Bone marrow (tissue), 2 donors: Measurements from ENCODE around the gene DLAT.
"Not testable (repeated sequence)": the region's sequence is repeated elsewhere in the genome, so short reads cannot be mapped to it uniquely, and the experiment has no call there.

Experiments used
- DNase-seq, 2 donors: peaks; one replicate each; lab custom pipeline; 2025; lab: John Stamatoyannopoulos, UW

The DLAT gene

DNA sequence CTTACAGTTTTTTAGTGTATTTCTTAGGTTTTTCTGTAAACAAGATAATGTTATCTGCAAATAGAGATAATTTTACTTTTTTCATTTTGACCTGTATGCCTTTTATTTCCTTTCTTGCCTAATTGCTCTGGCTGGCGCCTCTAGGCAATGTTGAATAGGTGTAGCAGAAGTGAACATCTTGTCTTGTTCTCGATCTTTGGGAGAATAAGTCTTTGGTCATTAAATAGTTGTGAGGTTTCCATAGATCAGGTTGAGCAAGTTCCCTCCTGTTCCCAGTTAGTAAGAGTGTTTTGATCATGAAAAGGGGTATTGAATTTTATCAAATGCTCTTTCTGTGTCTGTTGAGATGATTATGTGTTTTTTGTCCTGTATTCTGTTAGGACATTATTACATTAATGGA lies 24.6 kb downstream of the DLAT start:
- no peak for DNase-seq

DNA sequence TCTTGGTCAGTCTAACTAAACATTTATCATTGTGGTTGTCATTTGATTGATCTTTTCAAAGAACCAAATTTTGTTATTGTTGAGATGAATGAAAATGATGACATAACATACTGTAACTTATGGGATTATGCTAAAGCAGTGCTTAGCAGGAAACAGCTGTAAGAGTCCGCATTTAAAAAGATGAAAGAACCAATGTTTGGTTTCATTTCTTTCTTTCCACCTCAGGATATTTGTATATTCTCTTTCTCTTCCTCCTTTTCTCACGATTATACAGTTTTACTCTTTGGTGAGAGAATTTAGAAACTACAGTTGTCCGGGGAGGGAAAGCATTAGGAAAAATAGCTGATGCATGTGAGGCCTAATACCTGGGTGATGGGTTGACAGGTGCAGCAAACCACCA lies 25.5 kb downstream of the DLAT start:
- no peak for DNase-seq

DNA sequence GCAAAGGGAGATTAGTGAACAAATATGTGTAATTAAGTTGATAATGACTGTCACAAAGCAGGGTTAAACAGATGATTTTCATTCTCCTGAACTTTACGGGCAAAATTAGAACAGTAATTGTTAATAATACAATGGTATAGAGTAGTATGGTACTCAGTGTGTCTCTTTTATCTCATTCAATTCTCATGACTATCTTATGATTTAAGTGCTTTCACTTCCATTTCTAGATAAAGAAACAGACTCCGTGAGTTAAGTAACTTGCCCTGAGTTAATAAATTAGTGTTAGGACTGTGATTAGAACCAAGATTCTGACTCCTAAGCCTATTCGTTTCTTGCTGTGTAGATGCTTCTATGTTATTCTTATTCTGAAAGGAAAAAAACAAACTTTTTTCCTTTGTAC lies 26.6 kb downstream of the DLAT start:
- DNase-seq = no peak

DNA sequence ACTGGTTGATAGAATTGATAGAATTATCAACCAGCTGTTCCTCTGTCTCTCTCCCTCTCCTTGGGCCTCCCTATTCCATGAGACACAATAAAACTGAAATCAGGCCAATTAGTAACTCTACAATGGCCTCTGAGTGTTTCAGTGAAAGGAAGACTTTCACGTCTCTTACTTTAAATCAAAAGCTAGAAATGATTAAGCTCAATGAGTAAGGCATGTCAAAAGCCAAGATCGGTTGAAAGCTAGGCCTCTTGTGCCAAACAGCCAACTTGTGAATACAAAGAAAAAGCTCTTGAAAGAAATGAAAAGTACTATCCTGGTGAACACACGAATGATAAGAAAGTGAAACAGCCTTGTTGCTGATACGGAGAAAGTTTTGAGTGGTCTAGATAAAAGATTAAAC lies 32.0 kb downstream of the DLAT start:
- no peak for DNase-seq

DNA sequence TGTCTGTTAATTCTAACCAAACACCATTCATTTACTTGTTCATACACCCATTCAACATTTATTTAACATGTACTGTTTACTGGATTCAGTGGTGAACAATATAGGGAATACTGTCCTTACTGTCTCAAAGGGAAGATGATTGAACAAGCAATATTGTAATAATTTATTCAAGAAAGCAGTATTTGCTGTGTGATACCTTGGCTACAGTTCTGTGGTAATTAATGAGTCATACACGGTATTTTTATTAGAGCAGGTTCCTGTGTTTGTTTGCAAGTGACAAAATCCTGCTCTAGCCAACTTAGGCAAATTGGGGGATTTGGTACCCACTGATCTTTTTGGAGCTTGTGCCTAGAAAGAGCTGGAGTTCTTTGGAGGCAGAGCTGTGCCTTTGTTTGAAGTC lies 32.9 kb downstream of the DLAT start:
- no peak for DNase-seq

DNA sequence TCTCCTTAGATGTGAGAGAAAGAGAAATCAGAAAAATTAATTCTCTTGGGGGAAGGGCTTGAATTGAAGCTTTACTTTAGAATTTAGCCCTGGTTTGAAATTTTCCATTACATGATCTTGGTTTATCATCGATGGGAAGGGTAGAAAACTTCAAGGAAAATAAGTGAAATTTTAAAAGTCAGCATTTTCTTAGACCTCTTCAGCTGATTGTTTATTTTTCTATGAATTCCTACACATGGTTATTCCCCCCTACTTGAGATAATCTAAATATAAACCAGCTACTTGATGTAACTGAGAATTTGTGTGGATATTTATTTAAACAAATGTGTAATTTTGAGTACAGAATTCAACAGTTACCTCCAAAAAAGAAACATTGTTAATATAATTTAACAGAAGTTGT lies 37.7 kb downstream of the DLAT start:
- no peak for DNase-seq

DNA sequence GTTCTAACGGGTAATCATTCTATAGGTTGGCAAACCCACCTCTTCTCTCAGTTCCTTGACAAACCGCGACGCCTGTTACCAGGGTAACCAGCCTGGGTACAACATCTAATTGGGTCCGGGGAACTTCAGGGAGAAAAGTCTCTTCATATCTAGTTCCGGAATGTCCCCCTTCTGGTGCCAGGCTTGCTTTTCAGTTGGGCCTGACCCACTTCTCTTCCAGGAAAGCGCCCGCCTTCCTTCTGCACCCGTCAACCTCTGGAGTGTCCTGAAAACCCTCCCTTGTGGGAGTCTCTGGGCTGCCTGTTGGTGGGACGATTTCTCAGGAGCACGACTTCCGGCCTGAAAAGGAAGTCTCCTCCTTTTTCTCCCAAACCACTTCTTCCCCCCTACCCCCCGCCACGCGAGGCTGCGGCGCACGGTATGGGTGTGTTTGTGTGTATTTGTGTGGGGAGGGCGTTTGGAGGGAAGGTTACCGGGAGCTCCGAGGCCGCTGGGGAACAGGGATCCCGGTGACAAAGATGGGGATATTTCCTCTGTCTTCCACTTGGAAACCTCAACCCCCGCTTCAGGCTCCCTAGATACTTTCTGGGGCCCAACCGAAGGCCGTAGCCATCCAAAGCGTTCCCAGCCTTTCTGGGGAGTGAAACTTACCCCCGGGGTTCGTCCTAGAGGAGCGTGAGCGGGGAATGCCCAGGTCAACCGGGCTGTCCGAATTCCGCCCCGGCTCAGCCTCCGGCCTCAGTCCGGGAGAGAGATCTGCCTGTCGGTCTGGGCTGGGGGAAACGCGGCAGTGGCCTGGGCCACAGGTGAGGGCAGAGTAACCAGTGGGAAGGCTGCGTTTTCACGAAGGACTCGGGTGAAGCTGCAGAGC lies 49.0 kb downstream of the DLAT start, which contains the start of the genes NKAPD1 and PIH1D2:
TSS of gene NKAPD1 (plus strand) at position 359 of the 871 bp plus-strand sequence. CDS start 1,276 bp downstream, outside the sequence.
TSS of gene PIH1D2 (minus strand) at position 77 of the 871 bp plus-strand sequence. CDS start 843 bp downstream, outside the sequence.
- peak; percentile 65 to 68 for DNase-seq

DNA sequence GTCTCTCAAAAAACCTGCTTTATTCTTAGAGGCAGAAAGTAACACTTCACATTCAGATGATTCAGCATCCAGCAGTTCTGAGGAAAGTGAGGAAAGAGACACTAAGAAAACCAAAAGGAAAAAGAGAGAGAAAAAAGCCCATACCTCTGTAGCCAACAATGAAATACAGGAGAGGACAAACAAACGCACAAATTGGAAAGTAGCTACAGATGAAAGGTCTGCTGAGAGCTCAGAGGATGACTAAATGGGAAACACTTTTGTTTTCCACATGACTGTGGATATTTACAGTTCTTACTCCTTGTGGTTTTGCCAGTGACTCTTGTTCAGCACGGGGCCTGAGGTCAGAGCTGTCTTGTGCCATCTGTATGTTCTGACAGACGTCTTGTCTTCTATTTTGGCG lies 57.5 kb downstream of the DLAT start:
- DNase-seq = no peak

DNA sequence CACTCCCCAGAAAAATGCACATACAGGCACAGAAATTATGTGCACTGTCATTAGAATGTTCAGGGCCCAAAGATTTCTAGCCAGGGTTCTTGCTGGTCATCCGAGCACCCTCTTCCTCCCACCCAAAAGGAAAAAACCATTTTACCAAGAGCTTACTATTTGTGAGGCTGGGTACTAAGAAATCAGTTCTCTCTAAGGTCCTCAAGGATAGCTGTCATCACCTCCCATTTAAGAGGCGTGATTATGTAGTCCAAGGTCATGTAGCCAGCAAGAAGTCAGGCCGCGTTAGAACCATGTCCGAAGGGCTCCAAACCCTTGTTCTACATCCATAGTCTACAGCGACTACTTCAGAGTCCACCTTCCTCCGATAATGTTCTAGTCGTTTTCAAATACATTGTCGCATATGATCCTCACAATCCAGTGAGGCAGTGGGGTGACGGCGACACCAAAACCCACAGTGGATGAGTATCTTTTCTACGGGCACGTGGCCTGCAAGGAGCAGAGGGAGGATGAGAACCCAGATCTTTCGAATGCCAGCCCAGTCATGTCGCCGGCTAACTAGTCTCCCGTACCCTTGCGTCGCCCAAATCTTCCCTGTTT lies 60.7 kb downstream of the DLAT start:
- DNase-seq = peak in 1 of 2 donors; percentile 17

DNA sequence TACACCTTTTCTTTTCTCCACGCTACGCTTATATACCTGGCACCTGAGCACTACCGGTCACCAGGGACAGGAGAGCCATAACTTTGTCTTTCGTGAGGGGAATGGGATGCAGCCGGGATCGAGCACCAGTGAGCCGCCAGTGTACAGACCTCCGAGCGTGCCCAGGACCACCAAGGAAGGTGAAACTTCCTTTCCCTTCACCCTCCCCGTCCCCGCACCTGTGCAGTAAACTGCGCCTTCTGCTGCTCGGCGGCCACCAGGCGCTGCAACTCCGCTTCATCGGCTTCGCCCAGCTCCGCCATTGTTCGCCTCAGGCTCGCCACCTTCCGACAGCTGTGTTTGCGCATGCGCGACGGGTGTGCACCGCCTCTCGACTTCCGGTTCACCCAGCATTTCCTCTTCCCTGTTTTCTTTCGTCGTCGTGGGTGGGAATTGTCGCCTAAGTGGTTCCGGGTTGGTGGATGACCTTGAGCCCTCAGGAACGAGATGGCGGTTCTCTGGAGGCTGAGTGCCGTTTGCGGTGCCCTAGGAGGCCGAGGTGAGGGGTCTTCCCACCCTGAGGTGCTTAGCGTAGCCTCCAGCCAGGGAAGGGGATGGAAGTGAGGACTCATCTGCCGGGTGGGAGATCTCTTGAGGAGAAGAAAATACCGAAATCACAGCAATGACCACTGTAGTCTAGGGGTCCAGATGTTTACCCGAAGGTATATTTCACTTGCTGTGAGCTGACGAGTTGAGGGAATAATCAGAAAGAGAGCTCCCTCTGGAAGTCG lies 61.4 kb downstream of the DLAT start, which contains the start of the genes SDHD and TIMM8B:
TSS of gene SDHD (plus strand) at position 452 of the 770 bp plus-strand sequence. CDS start at position 487, 35 bp downstream.
TSS of gene TIMM8B (minus strand) at position 335 of the 770 bp plus-strand sequence. CDS start at position 302, 33 bp downstream.
- peak; percentile 85 to 98 for DNase-seq

DNA sequence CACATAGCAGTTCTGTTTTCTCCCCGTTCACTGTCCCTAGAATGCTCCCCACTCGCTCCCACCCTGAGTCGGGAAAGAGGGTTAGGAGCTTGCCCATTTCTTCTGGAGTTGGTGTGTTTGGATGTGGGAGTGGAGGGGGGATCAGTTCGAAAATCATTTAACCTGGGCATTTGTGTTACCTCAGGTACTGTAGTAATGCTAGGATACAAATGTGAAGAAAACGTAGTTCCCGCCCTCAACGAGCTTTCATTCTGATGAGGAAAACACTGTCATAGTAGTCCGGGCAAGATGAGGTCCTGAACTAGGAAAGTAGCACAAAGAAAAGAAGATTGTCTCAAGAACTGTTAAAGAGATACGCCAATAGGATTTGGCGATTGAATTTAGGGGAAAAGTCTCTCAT lies 62.0 kb downstream of the DLAT start:
- no peak for DNase-seq

DNA sequence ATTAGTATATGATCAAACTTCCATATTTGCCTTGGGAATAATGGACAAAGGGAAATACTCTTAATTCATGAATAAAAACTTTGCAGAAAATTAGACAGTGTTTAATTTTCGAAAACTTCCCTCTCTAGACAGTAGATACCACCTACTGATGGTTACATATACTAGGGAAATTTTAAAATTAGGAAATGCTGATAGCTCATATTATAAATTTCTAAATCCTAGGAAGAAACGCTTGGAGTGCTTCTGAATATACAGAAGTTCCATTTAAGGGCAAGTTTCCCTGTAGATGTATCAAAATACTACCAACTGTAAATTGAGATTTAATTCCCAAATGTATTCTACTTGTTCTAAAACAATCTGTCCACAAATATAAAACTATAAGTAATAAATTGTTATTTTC lies 70.1 kb downstream of the DLAT start:
- not testable (repeated sequence) for DNase-seq

DNA sequence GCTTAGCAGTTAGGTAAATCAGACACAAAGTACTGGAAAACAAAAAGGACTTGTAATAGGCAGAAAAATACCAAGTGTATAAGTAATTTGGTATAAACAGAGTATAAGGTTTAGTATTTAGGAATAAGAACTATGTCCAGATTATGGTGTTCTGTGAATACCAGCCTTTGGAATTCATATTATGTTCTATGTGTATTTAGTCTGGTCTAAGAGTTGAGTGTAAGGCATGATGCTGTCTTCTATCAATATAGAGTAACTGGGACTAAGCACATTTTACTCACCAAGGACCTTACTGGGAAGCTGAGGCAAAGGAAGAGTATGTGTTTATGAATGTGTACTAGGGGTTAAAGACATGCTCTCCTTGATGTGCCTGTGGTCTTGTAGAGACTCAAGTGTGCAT lies 71.0 kb downstream of the DLAT start:
- DNase-seq = no peak

DNA sequence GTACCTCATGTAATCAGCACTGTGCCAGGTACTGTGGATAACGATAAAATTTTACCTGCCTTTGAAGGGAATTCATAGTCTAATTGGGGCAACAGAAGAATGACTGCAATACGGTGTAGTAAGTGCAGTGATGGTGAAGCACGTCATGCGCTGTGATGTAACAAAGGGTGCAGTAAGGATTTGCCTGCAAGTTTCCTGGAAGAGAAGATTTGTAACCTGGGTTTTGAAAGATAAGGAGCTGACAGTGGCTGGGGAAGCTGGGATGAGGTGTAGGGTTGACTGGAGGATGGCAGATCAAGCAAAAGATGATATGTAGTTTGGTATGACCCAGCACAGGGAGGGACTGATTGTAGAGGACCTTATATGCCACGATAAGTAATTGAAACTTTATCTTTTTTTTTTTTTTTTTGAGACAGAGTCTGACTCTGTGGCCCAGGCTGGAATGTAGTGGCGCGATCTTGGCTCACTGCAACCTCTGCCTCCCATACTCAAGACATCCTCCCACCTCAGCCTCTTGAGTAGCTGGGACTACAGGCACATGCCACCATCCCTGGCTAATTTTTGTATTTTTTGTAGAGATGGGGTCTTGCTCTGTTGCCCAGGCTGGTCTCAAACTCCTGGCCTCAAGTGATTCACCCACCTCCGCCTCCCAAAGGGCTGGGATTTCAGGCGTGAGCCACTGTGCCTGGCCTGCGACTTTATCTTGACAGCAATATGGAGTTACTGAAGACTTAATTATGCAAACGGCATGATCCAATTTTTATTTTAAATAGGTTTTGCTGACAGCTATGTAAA lies 72.7 kb downstream of the DLAT start:
- DNase-seq = no peak

DNA sequence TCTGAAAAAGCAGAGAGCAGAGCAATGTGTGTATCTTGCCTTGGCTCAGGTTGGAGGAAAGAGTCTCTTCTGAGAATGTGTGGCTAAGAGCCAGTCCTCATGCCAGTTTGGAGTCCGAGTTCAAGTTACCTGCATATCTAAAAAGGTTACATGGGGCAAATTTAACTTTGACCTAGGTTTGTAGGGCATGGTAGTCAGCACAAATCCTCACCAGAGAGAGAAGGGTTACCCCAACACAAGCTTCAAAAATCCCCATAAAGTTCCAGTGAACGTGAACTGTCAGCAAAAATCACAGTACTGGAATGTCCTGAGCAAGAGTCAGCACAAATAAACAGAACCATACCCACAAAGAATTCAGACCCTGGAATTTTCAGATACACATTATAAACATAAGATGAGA lies 75.3 kb downstream of the DLAT start:
- DNase-seq = no peak

DNA sequence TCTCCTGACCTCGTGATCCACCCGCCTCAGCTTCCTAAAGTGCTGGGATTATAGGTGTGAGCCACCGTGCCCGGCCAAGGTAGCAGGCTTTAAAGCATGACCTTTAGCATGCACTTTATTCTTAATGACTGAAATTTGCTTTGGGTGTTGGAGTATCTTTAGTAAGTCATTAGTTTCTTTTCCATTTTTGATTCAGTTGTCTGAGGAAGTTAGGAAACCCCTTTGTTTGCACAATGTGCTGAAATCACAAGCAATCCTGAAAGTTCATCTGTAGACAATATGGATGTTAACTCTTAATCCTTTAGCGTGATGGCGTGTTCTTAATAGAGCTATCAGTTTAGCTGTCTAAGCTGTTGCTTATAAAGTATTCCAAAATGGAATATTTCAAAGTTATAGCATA lies 78.2 kb downstream of the DLAT start:
- no peak for DNase-seq

DNA sequence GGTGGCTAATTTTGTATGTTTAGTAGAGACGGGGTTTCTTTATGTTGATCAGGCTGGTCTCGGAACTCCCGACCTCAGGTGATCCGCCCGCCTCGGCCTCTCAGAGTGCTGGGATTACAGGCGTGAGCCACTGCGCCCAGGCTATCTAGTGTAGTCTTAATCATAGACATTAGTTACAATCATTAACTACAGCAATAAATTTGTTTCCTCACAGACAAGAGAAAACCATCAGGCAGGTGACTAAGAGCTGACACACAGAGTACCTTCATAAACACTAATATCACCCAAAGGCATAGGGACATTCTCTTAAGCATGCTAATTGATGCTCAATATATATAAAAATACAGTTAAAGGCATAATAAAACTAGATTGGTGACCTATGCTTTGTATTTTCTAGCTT lies 80.9 kb downstream of the DLAT start:
- no peak for DNase-seq
